Keratinocyte (primary cell): ENCODE measurements around the gene JDP2. TPM values are rescaled to one million over a fixed set of nuclear protein-coding genes. Genes with fewer than 3 reads are reported as not detected.

Experiments used
- DNase-seq: peaks from one replicate; pipeline ENCODE4 v3.0.0-alpha.2; 2011; ENCODE audit warnings: low read depth, missing footprints, low spot score
- FAIRE-seq: peaks from 2 replicates; lab custom pipeline; 2011; peaks lifted over from hg19 to GRCh38; lab: Jason Lieb, UNC
- H2AFZ ChIP-seq: 2 replicates; pipeline ENCODE4 v1.6.0; 2012; ENCODE audit warnings: low read length, control low read depth, inconsistent platforms; ENCODE audit not compliant: control insufficient read depth
- H3K27ac ChIP-seq: 2 replicates; pipeline ENCODE4 v1.5.1; 2011; ENCODE audit warnings: low read length; ENCODE audit not compliant: control insufficient read depth, insufficient read depth
- H3K27me3 ChIP-seq: 3 replicates; pipeline ENCODE4 v1.6.0; 2011; ENCODE audit warnings: low read length; ENCODE audit not compliant: control insufficient read depth, insufficient read depth; ENCODE audit errors: extremely low read depth
- H3K36me3 ChIP-seq, 2 experiments: 2 replicates in 1 of 2; 3 replicates in 1 of 2; pipeline ENCODE4 v1.5.1; 2011; ENCODE audit warnings: low read length in 2 of 2, mild to moderate bottlenecking in 1 of 2; ENCODE audit not compliant: control insufficient read depth in 2 of 2, insufficient read depth in 2 of 2; ENCODE audit errors: extremely low read depth in 1 of 2
- H3K4me1 ChIP-seq: 3 replicates; pipeline ENCODE4 v1.5.1; 2011; ENCODE audit warnings: low read length; ENCODE audit not compliant: control insufficient read depth, insufficient read depth; ENCODE audit errors: extremely low read depth
- H3K4me2 ChIP-seq: 3 replicates; pipeline ENCODE4 v1.6.0; 2011; ENCODE audit warnings: low read depth, low read length; ENCODE audit not compliant: control insufficient read depth, insufficient read depth; ENCODE audit errors: extremely low read depth
- H3K4me3 ChIP-seq, 3 experiments: fragments of 200-600 bp in 1 of 3; sonication (generic) in 1 of 3; 2 replicates in 2 of 3; 3 replicates in 1 of 3; pipeline ENCODE4 v1.5.1; 2011 to 2016; ENCODE audit warnings: low read length in 3 of 3, mild to moderate bottlenecking in 3 of 3, control low read depth in 2 of 3, inconsistent platforms in 1 of 3, low read depth in 1 of 3, mixed read lengths in 1 of 3, mixed run types in 1 of 3, moderate library complexity in 1 of 3; ENCODE audit not compliant: control insufficient read depth in 2 of 3, insufficient read depth in 2 of 3; ENCODE audit errors: extremely low read depth in 1 of 3
- H3K79me2 ChIP-seq: 2 replicates; pipeline ENCODE4 v1.6.0; 2012; ENCODE audit warnings: low read length; ENCODE audit not compliant: control insufficient read depth, insufficient read depth
- H3K9ac ChIP-seq: 3 replicates; pipeline ENCODE4 v1.6.0; 2011; ENCODE audit warnings: low read length; ENCODE audit not compliant: control insufficient read depth, insufficient read depth; ENCODE audit errors: extremely low read depth
- H3K9me1 ChIP-seq: 3 replicates; pipeline ENCODE4 v1.6.0; 2011; ENCODE audit warnings: low read length; ENCODE audit not compliant: control insufficient read depth, insufficient read depth; ENCODE audit errors: extremely low read depth
- H3K9me3 ChIP-seq: 2 replicates; pipeline ENCODE4 v1.5.1; 2012; ENCODE audit warnings: low read depth, low read length; ENCODE audit not compliant: control insufficient read depth
- H4K20me1 ChIP-seq: 3 replicates; pipeline ENCODE4 v1.6.0; 2011; ENCODE audit warnings: low read length; ENCODE audit not compliant: control insufficient read depth, insufficient read depth; ENCODE audit errors: extremely low read depth
- CTCF ChIP-seq, 3 experiments: IDR thresholded peaks in 1 of 3; conservative IDR thresholded peaks in 1 of 3; optimal IDR thresholded peaks in 1 of 3; 2 replicates in 2 of 3; 3 replicates in 1 of 3; pipeline versions ENCODE3 to v1.5.1; 2011; ENCODE audit warnings: low read length in 3 of 3, mild to moderate bottlenecking in 3 of 3, moderate library complexity in 2 of 3, control low read depth in 1 of 3, inconsistent platforms in 1 of 3; ENCODE audit not compliant: insufficient read depth in 2 of 3; ENCODE audit errors: extremely low read depth in 1 of 3
- EZH2 ChIP-seq: IDR thresholded peaks from one replicate; pipeline ENCODE4 v1.6.1; 2012; ENCODE audit warnings: inconsistent platforms, mild to moderate bottlenecking, low read length, moderate library complexity
- dilution Hi-C: fragments of 300-500 bp; cut with MboI; formaldehyde crosslinking; loops from one replicate; pipeline ENCODE4 v1.7.0; 2020; ENCODE audit warnings: low sequenced_read_pairs; ENCODE audit not compliant: extremely low pct_ligation_motif_present
- polyA plus RNA-seq, 5 experiments: library from polyadenylated mRNA; depleted of rRNA in 3 of 5; stranded (reverse) in 3 of 5; stranded (forward) in 1 of 5; unstranded in 1 of 5; fragments of >200 nt; gene quantifications; 1 replicate in 1 of 5; 2 replicates in 3 of 5; 3 replicates in 1 of 5; pipeline versions ENCODE4 v1.2.1 to v1.2.3, GENCODE V29; 2011 to 2012; ENCODE audit warnings: missing spikeins in 2 of 5, low read depth in 1 of 5, low replicate concordance in 1 of 5

The JDP2 gene
- polyA plus RNA-seq, 1 donor (not counting 4 experiments of a cell fraction or from before 2014, with no cell fraction given): 13.5 TPM

- H3K27me3 ChIP-seq: peaks cover 21% of the 10 kb centered on the region
- H3K4me3 ChIP-seq: no peak overlapping the region
- no peaks in the 10 kb centered on the region for H3K4me1 ChIP-seq
- H3K9ac ChIP-seq: no peak overlapping the region
- no peaks in the 10 kb centered on the region for H4K20me1 ChIP-seq
- no peak overlapping the region for H3K4me2 ChIP-seq
- H3K79me2 ChIP-seq: no peaks in the 10 kb centered on the region
- no peak for DNase-seq
- TF ChIP-seq CTCF (optimal IDR thresholded peaks at IDR 0.05 in 1 of 3, IDR thresholded peaks at IDR 0.05 in 1 of 3, conservative IDR thresholded peaks at IDR 0.05 in 1 of 3; ENCODE audit: extremely low read depth in 1 of 3, insufficient read depth in 2 of 3, low read length in 3 of 3): no peak
- no peak for TF ChIP-seq EZH2
- no peak for FAIRE-seq
- H2AFZ ChIP-seq: no peak overlapping the region
- no peak overlapping the region for H3K27ac ChIP-seq
- no peaks in the 10 kb centered on the region for H3K9me3 ChIP-seq
- dilution Hi-C loops: no loop called here
- H3K9me1 ChIP-seq: no peaks in the 10 kb centered on the region
- no peaks in the 10 kb centered on the region for H3K36me3 ChIP-seq
These were observed 91.6 kb downstream of the JDP2 start for GRCh38 chr14:75519394-75519793.

- Histone ChIP-seq H3K9me3 (no peaks in the 10 kb centered on the region), H3K4me1 (no peaks in the 10 kb centered on the region), H3K4me3 (no peak overlapping the region), H3K9me1 (no peaks in the 10 kb centered on the region), H2AFZ (no peak overlapping the region), H3K27ac (no peak overlapping the region), H3K4me2 (no peak overlapping the region), H3K79me2 (no peaks in the 10 kb centered on the region), H3K27me3 (peaks cover 14% of the 10 kb centered on the region), H3K9ac (no peak overlapping the region), H4K20me1 (no peaks in the 10 kb centered on the region), H3K36me3 (no peaks in the 10 kb centered on the region)
- TF ChIP-seq EZH2 (no peak), CTCF (optimal IDR thresholded peaks at IDR 0.05 in 1 of 3, IDR thresholded peaks at IDR 0.05 in 1 of 3, conservative IDR thresholded peaks at IDR 0.05 in 1 of 3; ENCODE audit: extremely low read depth in 1 of 3, insufficient read depth in 2 of 3, low read length in 3 of 3) (no peak)
- no peak for FAIRE-seq
- DNase-seq: no peak
- dilution Hi-C loops: no loop called here
These were observed 92.3 kb downstream of the JDP2 start for GRCh38 chr14:75519826-75520728.
